HL-60 (cell line): Measurements from ENCODE around the gene CH25H.
"Not testable (repeated sequence)": the region's sequence is repeated elsewhere in the genome, so short reads cannot be mapped to it uniquely, and the experiment has no call there.

Experiments used
- DNase-seq, 2 experiments: peaks; one replicate each; pipeline ENCODE4 v3.0.0-alpha.2; 2010 to 2020; ENCODE audit warnings: low read depth in 1 of 2, low spot score in 1 of 2
- H3K27ac ChIP-seq: fragments of 250-450 bp; sonication (Bioruptor Pico); replicated peaks from 2 replicates; pipeline ENCODE4 v1.5.1; 2020; ENCODE audit warnings: mild to moderate bottlenecking, moderate library complexity
- H3K27me3 ChIP-seq: fragments of 250-450 bp; sonication (Bioruptor Pico); 2 replicates; pipeline ENCODE4 v1.5.1; 2021; ENCODE audit warnings: mild to moderate bottlenecking, moderate library complexity; ENCODE audit not compliant: insufficient read depth, poor library complexity, severe bottlenecking
- H3K4me3 ChIP-seq: replicated peaks from 2 replicates; pipeline ENCODE4 v1.5.1; 2011; ENCODE audit warnings: mild to moderate bottlenecking, control low read depth, low read length; ENCODE audit not compliant: insufficient read depth
- GABPA ChIP-seq: IDR thresholded peaks from 2 replicates; pipeline ENCODE4 v1.6.1; 2012; ENCODE audit warnings: low read depth
- POLR2AphosphoS5 ChIP-seq: IDR thresholded peaks from 2 replicates; pipeline ENCODE4 v1.6.1; 2012; ENCODE audit warnings: low read depth
- SPI1 ChIP-seq: IDR thresholded peaks from 2 replicates; pipeline ENCODE4 v1.6.1; 2012; ENCODE audit warnings: low read depth, mild to moderate bottlenecking, borderline replicate concordance
- TF ChIP-seq, protein P1 (sequence below): IDR thresholded peaks from 2 replicates; pipeline ENCODE4 v1.6.1; 2012; ENCODE audit warnings: low read depth; ENCODE audit not compliant: insufficient replicate concordance
- TF ChIP-seq, protein P2 (sequence below): IDR thresholded peaks from one replicate; pipeline ENCODE4 v1.5.1; 2011; ENCODE audit warnings: low read length, control low read depth, inconsistent platforms; ENCODE audit not compliant: insufficient read depth

Gene CH25H

DNA sequence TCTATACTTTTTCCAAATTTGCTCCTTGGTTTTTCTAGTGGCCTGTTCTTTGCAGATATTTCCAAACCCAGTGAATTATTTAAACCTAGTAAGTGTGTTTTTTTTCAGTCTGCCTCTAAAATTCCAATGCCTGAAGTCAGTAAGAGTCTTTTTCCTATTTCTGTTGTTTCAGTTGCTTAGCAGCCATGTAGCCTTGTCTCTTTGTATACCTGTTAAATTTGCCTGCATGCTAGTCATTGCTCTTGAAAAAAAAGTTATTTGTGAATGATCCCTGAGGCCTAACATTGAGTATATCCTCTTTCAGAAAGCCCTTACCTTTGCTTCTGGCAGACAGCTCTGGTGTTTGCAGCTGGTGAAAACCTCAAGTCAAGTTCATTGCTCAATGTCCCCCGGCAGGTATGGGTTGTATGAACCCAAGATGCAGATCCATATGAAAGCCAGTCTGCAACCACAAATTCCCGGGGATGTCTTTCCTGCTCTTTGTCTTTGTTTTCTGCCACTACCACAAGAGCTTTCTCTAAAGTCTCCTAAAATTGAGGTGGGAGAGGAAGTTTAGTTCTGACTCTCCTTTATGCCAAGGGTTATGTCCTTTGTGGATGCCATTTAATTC lies 35.7 kb downstream of the CH25H start:
- no peak overlapping the region for H3K27ac ChIP-seq
- no peak for DNase-seq
- TF ChIP-seq, protein P1, sequence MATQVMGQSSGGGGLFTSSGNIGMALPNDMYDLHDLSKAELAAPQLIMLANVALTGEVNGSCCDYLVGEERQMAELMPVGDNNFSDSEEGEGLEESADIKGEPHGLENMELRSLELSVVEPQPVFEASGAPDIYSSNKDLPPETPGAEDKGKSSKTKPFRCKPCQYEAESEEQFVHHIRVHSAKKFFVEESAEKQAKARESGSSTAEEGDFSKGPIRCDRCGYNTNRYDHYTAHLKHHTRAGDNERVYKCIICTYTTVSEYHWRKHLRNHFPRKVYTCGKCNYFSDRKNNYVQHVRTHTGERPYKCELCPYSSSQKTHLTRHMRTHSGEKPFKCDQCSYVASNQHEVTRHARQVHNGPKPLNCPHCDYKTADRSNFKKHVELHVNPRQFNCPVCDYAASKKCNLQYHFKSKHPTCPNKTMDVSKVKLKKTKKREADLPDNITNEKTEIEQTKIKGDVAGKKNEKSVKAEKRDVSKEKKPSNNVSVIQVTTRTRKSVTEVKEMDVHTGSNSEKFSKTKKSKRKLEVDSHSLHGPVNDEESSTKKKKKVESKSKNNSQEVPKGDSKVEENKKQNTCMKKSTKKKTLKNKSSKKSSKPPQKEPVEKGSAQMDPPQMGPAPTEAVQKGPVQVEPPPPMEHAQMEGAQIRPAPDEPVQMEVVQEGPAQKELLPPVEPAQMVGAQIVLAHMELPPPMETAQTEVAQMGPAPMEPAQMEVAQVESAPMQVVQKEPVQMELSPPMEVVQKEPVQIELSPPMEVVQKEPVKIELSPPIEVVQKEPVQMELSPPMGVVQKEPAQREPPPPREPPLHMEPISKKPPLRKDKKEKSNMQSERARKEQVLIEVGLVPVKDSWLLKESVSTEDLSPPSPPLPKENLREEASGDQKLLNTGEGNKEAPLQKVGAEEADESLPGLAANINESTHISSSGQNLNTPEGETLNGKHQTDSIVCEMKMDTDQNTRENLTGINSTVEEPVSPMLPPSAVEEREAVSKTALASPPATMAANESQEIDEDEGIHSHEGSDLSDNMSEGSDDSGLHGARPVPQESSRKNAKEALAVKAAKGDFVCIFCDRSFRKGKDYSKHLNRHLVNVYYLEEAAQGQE: no peak
- TF ChIP-seq POLR2AphosphoS5 (no peak), GABPA (no peak), SPI1 (no peak)
- TF ChIP-seq, protein P2, sequence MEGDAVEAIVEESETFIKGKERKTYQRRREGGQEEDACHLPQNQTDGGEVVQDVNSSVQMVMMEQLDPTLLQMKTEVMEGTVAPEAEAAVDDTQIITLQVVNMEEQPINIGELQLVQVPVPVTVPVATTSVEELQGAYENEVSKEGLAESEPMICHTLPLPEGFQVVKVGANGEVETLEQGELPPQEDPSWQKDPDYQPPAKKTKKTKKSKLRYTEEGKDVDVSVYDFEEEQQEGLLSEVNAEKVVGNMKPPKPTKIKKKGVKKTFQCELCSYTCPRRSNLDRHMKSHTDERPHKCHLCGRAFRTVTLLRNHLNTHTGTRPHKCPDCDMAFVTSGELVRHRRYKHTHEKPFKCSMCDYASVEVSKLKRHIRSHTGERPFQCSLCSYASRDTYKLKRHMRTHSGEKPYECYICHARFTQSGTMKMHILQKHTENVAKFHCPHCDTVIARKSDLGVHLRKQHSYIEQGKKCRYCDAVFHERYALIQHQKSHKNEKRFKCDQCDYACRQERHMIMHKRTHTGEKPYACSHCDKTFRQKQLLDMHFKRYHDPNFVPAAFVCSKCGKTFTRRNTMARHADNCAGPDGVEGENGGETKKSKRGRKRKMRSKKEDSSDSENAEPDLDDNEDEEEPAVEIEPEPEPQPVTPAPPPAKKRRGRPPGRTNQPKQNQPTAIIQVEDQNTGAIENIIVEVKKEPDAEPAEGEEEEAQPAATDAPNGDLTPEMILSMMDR: no peak
- peaks cover 13% of the 10 kb centered on the region for H3K27me3 ChIP-seq
- H3K4me3 ChIP-seq: no peak overlapping the region

DNA sequence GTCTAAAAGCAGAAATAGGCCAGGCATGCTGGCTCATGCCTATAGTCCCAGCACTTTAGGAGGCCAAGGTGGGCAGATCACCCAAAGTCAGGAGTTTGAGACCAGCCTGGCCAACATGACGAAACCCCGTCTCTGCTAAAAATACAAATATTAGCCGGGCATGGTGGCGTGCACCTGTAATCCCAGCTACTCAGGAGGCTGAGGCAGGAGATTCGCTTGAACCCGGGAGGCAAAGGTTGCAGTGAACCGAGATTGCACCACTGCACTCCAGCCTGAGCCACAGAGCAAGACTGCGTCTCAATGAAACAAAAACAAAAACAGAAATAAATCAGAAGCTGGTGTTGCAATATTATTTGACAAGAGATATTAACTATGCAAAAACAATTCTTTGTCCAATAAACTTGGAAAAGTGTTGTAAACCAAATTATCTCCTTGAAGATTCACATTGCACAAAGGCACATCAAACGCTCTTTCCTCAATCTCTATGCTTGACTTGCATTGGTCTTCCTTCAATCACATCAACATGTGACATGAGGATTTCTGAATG lies 38.7 kb downstream of the CH25H start:
- not testable (repeated sequence) for H3K4me3 ChIP-seq, H3K27me3 ChIP-seq

DNA sequence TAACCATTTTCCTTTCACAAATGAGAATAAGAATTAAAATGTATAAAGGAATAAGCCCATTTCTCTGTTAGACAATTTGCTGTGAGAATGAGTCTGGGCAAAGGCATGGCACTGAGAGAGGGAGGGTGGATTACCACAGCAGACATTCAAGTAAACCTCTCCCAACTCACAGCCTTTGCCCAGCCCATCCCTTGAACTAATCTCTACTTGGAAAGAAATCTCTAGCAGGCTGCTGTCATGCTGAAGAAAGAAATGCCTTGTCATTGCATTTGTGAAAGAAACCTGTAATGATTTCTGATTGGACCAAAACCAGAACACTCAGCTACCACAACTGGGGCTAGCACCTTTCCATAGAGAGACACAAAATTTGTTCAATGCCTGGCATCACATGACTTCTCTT lies 39.2 kb downstream of the CH25H start:
- no peak overlapping the region for H3K4me3 ChIP-seq
- no peak overlapping the region for H3K27ac ChIP-seq
- H3K27me3 ChIP-seq: peaks cover 2% of the 10 kb centered on the region
- TF ChIP-seq SPI1: no peak
- TF ChIP-seq, protein P2: no peak
- no peak for TF ChIP-seq GABPA
- TF ChIP-seq, protein P1: no peak
- no peak for TF ChIP-seq POLR2AphosphoS5
- no peak for DNase-seq

More for the DNA sequence above, 38.7 kb downstream of the CH25H start:
- DNase-seq, H3K27ac ChIP-seq: not testable (repeated sequence)

DNA sequence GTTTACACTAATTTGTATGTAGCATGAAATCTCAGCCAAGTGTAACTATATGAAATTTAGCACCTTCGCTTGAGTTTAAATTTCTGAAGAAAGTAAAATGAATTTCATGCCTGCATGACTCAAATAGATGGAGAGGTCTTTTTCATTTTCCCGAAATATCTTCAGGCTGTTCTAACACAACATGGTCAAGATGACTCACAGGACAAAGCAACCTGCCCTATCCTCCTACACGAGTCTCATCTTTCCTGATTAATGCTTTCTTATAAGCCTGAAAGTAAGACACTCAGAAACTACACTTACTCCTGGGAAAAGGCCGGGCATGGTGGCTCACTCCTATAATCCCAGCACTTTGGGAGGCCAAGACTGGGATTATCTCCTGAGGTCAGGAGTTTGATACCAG lies 41.2 kb downstream of the CH25H start:
- Histone ChIP-seq H3K27ac (no peak overlapping the region), H3K27me3 (no peaks in the 10 kb centered on the region), H3K4me3 (no peak overlapping the region)
- TF ChIP-seq, protein P2: no peak
- TF ChIP-seq, protein P1: no peak
- no peak for TF ChIP-seq GABPA
- no peak for TF ChIP-seq POLR2AphosphoS5
- no peak for TF ChIP-seq SPI1
- DNase-seq: no peak
